Left kidney (tissue), 2 donors: ENCODE data around the gene MSRB2. TPM values are rescaled to one million over a fixed set of nuclear protein-coding genes. Genes with fewer than 3 reads are reported as not detected.
A peak's percentile ranks its signal among the peaks of the same experiment; 100 is the strongest.

Experiments
- DNase-seq: peaks from one replicate; pipeline ENCODE4 v3.0.0-alpha.2; 2013
- polyA plus RNA-seq: library from polyadenylated mRNA; unstranded; fragments of 120-200 nt; gene quantifications from one replicate; pipeline ENCODE4 v1.2.1, GENCODE V29; 2013; ENCODE audit not compliant: insufficient read length

The MSRB2 gene
- polyA plus RNA-seq, 1 donor = 44.7 TPM

GRCh38 chr10:23110722-23111516 is 15.5 kb downstream of the MSRB2 start:
- DNase-seq = peak; percentile 22

GRCh38 chr10:23111517-23112286 is 16.3 kb downstream of the MSRB2 start:
- no peak for DNase-seq

GRCh38 chr10:23114228-23114850 is 19.0 kb downstream of the MSRB2 start:
- no peak for DNase-seq

- no peak for DNase-seq
Observed at GRCh38 chr10:23116486-23117205, 21.3 kb downstream of the MSRB2 start.

- no peak for DNase-seq
Observed at GRCh38 chr10:23120001-23120934, 24.9 kb downstream of the MSRB2 start.

GRCh38 chr10:23121135-23121534 is 25.8 kb downstream of the MSRB2 start:
- no peak for DNase-seq

GRCh38 chr10:23136462-23136861 is 41.1 kb downstream of the MSRB2 start:
- DNase-seq = no peak

GRCh38 chr10:23139677-23140076 is 44.3 kb downstream of the MSRB2 start:
- DNase-seq = no peak

GRCh38 chr10:23141995-23142394 is 46.6 kb downstream of the MSRB2 start:
- DNase-seq = no peak

GRCh38 chr10:23146258-23146657 is 50.9 kb downstream of the MSRB2 start:
- no peak for DNase-seq

- DNase-seq = no peak
Observed at GRCh38 chr10:23147035-23147434, 51.7 kb downstream of the MSRB2 start.

- no peak for DNase-seq
Observed at GRCh38 chr10:23148214-23148613, 52.8 kb downstream of the MSRB2 start.

GRCh38 chr10:23150091-23150490 is 54.7 kb downstream of the MSRB2 start:
- no peak for DNase-seq

GRCh38 chr10:23150610-23151009 is 55.2 kb downstream of the MSRB2 start:
- DNase-seq = no peak

- no peak for DNase-seq
Observed at GRCh38 chr10:23151071-23151470, 55.7 kb downstream of the MSRB2 start.

GRCh38 chr10:23155169-23155568 is 59.8 kb downstream of the MSRB2 start:
- DNase-seq = no peak

GRCh38 chr10:23156447-23157150 is 61.2 kb downstream of the MSRB2 start:
- DNase-seq = no peak

- DNase-seq = peak; percentile 53
Observed at GRCh38 chr10:23157239-23157681, 61.9 kb downstream of the MSRB2 start.

GRCh38 chr10:23157691-23158369 is 62.5 kb downstream of the MSRB2 start:
- peak; percentile 41 for DNase-seq

- DNase-seq = peak; percentile 78
Observed at GRCh38 chr10:23158370-23158769, 63.0 kb downstream of the MSRB2 start.
